Fibroblast of mammary gland (primary cell): ENCODE results near the gene LUC7L.
"Not testable (repeated sequence)": the region's sequence is repeated elsewhere in the genome, so short reads cannot be mapped to it uniquely, and the experiment has no call there.

Experiments
- DNase-seq: peaks from one replicate; pipeline ENCODE4 v3.0.0-alpha.2; 2010; ENCODE audit warnings: low read depth
- H3K4me3 ChIP-seq: 2 replicates; pipeline ENCODE4 v1.5.1; 2011; ENCODE audit warnings: low read depth, mild to moderate bottlenecking, low read length, moderate library complexity; ENCODE audit not compliant: control insufficient read depth
- CTCF ChIP-seq: conservative IDR thresholded peaks from 2 replicates; pipeline ENCODE4 v1.5.1; 2011; ENCODE audit warnings: low read depth, low read length, inconsistent platforms; ENCODE audit not compliant: control insufficient read depth, insufficient read depth

Gene LUC7L

GRCh38 chr16:162271-162991, 66.8 kb downstream of the LUC7L start:
- no peak for DNase-seq
- TF ChIP-seq CTCF = no peak
- no peak overlapping the region for H3K4me3 ChIP-seq

GRCh38 chr16:160691-161190, 68.5 kb downstream of the LUC7L start:
- H3K4me3 ChIP-seq = no peak overlapping the region
- no peak for DNase-seq
- no peak for TF ChIP-seq CTCF

GRCh38 chr16:160242-160641, 69.0 kb downstream of the LUC7L start:
- H3K4me3 ChIP-seq, DNase-seq: not testable (repeated sequence)

- DNase-seq = no peak
- no peak overlapping the region for H3K4me3 ChIP-seq
- no peak for TF ChIP-seq CTCF
Measured at GRCh38 chr16:159136-159849, 70.0 kb downstream of the LUC7L start.

- no peak for DNase-seq
- peak overlapping the region; percentile 48 for H3K4me3 ChIP-seq
- TF ChIP-seq CTCF = no peak
Measured at GRCh38 chr16:155031-155398, 74.2 kb downstream of the LUC7L start.

GRCh38 chr16:154217-155030, 74.8 kb downstream of the LUC7L start:
- H3K4me3 ChIP-seq = peak overlapping the region; percentile 48
- no peak for TF ChIP-seq CTCF
- peak; percentile 24 for DNase-seq

- DNase-seq, H3K4me3 ChIP-seq: not testable (repeated sequence)
Measured at GRCh38 chr16:153550-154216, 75.6 kb downstream of the LUC7L start.

- not testable (repeated sequence) for DNase-seq, H3K4me3 ChIP-seq
Measured at GRCh38 chr16:153129-153521, 76.1 kb downstream of the LUC7L start.
